OCI-M2 (cell line): ENCODE measurements around the gene RAB8A.

ENCODE experiments used
- DNase-seq: peaks from one replicate; lab custom pipeline; 2025; ENCODE audit not compliant: unreplicated experiment; lab: John Stamatoyannopoulos, UW

RAB8A gene

GRCh38 chr19:16136185-16136999, 24.7 kb downstream of the RAB8A start:
- DNase-seq, result no peak

- no peak for DNase-seq
Observed at GRCh38 chr19:16139752-16140151, 28.1 kb downstream of the RAB8A start.

GRCh38 chr19:16141043-16141442, 29.4 kb downstream of the RAB8A start:
- DNase-seq, result no peak

- no peak for DNase-seq
Observed at GRCh38 chr19:16142032-16142580, 30.4 kb downstream of the RAB8A start.

- no peak for DNase-seq
Observed at GRCh38 chr19:16143399-16144215, 31.9 kb downstream of the RAB8A start, which contains the start of gene HSH2D. TSS of gene HSH2D (plus strand) at chr19:16143685. CDS start at chr19:16148751, 5,066 bp downstream.

- DNase-seq, result no peak
Observed at GRCh38 chr19:16144216-16144581, 32.5 kb downstream of the RAB8A start.

GRCh38 chr19:16146112-16146511, 34.4 kb downstream of the RAB8A start:
- no peak for DNase-seq

GRCh38 chr19:16148443-16149229, 36.9 kb downstream of the RAB8A start:
- DNase-seq, result no peak

- no peak for DNase-seq
Observed at GRCh38 chr19:16153582-16154336, 42.1 kb downstream of the RAB8A start.

- no peak for DNase-seq
Observed at GRCh38 chr19:16154557-16154956, 42.9 kb downstream of the RAB8A start.

- no peak for DNase-seq
Observed at GRCh38 chr19:16155128-16155527, 43.4 kb downstream of the RAB8A start.

GRCh38 chr19:16156904-16157303, 45.2 kb downstream of the RAB8A start:
- no peak for DNase-seq

- no peak for DNase-seq
Observed at GRCh38 chr19:16157601-16158000, 45.9 kb downstream of the RAB8A start.

- no peak for DNase-seq
Observed at GRCh38 chr19:16159655-16160054, 48.0 kb downstream of the RAB8A start.

GRCh38 chr19:16160445-16160942, 48.8 kb downstream of the RAB8A start:
- DNase-seq, result no peak

- DNase-seq, result no peak
Observed at GRCh38 chr19:16160943-16161560, 49.4 kb downstream of the RAB8A start.

GRCh38 chr19:16161840-16162239, 50.2 kb downstream of the RAB8A start:
- DNase-seq, result no peak

GRCh38 chr19:16164222-16164890, 52.7 kb downstream of the RAB8A start:
- no peak for DNase-seq

- no peak for DNase-seq
Observed at GRCh38 chr19:16166417-16166816, 54.7 kb downstream of the RAB8A start.
